Upper lobe of left lung (tissue), 4 donors: ENCODE results near the gene NOS1AP.

ENCODE experiments used
- POLR2A ChIP-seq, 4 donors: fragments of 450-650 bp; IDR thresholded peaks; one replicate each; pipeline ENCODE4 v1.5.1; 2016 to 2017; ENCODE audit warnings: antibody characterized with exemption in 4 of 4, mild to moderate bottlenecking in 2 of 4
- POLR2AphosphoS5 ChIP-seq, 2 donors: sonication (generic); formaldehyde crosslinking; IDR thresholded peaks; one replicate each; pipeline ENCODE4 v1.5.1; 2017; ENCODE audit warnings: antibody characterized with exemption in 2 of 2

GRCh38 chr1:162222730-162223129 lies 153.2 kb downstream of the NOS1AP start:
- TF ChIP-seq POLR2A (IDR thresholded peaks at IDR 0.05) (no peak), POLR2AphosphoS5 (IDR thresholded peaks at IDR 0.05) (no peak)
